Smooth muscle cell of the coronary artery (primary cell): ENCODE results near the gene COX7A1. TPM values are rescaled to one million over a fixed set of nuclear protein-coding genes. Genes with fewer than 3 reads are reported as not detected.

Source experiments
- total RNA-seq: library from RNA; depleted of rRNA; stranded (reverse); fragments of >200 nt; gene quantifications from 2 replicates; pipeline ENCODE4 v1.2.3, GENCODE V29; 2014; ENCODE audit warnings: low replicate concordance

The COX7A1 gene
- 50.9 and 81.3 TPM in 2 replicates for total RNA-seq

DNA sequence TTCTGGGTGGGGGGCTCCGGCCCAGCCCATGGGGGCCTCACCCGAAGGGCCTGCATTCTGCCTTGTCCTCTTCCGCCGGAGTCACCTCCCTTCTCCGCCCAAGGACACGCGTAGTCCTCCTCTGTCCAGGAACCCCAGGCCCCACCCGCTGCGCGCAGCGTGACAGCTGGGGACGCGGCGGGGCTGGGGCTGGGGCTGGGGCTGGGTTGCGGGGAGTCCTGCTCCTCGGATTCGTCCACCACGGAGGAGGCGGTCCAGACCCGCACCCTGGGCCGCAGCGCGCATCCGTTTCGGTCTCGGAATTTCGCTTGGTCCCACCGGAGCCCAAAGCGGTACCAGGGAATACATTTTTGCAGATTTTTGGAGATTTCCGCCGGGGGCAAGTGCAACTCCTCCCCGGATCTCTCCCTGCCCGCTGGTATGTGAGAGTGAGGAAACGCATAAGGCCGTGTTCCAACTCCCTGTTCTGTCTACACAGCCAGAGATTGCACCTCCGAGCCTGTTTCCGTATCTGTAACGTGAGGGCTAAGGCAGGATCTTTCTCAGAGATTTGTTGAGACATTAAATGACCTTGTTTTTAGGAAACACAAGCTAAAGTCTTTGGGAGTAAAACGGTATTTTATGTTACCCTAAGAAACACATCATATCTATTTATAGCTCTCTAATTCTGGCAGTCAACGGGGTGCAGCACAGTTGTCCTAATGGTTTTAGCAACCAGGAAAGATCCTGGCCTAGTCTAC, at the start of gene COX7A1:
Gene COX7A1 (minus strand): TSS at position 96 of the 740 bp plus-strand sequence. CDS start 40 bp downstream, at position 56.

DNA sequence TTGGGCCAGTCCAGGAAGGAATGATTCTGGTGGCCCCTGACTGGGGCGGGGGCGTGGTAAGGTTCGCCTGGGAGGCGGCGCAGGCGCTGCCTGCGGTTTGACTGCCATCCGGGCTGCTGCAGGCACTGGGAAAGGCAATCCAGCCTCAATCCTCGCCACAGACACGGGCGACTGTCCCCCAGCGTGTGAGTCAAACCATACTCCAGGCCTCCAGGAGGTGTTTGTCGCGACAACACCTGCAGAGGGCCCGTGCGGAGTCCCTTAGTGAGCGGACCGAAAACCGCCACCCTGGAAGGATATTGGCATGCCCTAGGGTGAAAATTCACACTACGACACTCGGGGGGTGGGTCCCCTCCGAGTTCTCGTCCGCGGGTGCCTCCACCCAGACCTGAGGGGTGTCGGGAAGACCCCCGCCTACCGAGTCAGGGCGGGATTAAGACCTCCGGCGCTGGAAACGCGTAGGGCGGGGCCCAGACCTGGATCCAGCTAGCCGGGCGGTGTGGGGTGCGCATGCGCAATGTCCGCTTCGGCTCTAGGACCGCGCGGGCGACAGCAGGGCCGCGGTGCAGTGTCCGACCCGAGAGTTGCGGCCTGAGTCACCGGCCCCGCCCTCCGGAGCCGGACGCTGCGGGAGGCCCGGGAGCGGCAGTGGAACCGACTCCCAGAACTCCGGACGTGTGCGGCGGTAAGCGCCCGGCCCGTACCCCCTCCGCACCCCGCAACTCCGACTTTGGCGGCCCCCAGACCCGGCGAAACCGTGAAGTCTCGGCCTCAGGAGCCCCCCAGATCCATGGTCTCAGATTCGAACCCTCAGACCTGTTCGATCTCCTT, 12.6 kb downstream of the COX7A1 start, which contains the start of gene CAPNS1:
Gene CAPNS1 (plus strand): TSS at position 594 of the 831 bp plus-strand sequence. CDS start 946 bp downstream, outside the sequence.

DNA sequence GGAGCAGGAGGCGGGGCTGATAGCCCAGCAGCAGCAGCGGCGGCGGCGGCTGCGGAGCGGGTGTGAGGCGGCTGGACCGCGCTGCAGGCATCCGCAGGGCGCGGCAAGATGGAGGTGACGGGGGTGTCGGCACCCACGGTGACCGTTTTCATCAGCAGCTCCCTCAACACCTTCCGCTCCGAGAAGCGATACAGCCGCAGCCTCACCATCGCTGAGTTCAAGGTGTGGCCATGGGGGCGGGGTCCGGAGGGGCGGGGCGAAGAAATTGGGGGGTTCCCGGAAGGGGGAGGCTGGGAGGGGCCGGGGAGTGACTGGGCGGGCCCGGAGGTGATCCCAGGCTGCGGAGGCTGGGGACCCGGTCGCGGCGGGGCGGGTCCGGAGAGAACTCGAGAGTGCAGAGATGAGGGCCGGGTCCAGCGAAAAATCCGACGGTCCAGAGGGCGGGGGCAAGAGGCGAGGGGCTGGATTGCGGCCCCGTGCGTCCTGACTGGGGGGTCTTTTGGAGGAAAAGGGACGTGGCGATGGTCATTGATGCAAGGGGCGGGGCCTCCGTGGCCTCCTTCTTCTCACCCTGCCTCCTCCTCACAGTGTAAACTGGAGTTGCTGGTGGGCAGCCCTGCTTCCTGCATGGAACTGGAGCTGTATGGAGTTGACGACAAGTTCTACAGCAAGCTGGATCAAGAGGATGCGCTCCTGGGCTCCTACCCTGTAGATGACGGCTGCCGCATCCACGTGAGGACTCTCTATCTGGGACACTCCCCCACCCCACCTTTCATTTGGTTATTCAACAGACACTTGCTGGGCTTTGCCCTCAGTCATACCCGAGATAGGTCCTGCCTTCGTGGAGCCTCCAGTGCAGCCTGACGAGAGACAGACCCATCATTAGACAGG, 36.5 kb downstream of the COX7A1 start, which contains the start of gene TBCB:
Gene TBCB (plus strand): TSS at position 16 of the 891 bp plus-strand sequence. CDS start 93 bp downstream, at position 109.

DNA sequence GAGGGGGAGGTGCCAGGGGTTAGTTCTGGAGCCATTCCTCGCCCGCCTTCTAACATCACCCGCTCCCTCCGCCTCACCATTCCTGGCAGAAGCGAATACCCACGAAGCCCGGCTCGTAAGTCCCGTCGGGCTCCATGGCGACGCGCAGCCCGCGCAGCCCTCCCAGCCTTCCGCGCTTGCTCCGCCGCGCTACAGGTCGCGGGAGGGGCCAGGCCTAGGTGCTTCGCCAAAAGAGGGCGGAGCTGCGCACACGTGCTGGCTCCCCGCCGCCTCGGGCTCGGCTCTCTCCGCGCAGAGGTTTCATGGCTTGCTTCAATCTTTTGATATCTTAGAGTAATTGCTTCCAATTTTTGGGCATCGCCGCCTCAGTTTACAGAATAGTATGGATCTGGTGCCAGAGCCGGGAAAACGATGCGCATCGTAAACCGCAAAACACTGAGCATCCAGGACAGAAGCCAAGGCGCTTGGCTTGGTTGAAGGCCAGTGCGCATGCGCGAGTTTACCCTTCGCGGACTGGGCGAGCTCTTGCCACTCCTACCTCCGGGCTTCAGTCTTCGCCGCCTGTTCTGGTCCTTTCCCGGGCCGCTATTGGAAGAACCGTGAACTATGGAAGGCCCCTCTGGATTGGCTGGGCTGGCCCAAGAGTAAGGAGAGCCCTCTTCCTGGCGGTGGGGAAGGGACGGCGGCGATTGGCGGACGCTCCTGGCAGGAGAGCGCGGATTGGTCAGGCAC, 37.4 kb downstream of the COX7A1 start, which contains the start of gene POLR2I:
Gene POLR2I (minus strand): TSS at position 155 of the 732 bp plus-strand sequence. CDS start 19 bp downstream, at position 136.

DNA sequence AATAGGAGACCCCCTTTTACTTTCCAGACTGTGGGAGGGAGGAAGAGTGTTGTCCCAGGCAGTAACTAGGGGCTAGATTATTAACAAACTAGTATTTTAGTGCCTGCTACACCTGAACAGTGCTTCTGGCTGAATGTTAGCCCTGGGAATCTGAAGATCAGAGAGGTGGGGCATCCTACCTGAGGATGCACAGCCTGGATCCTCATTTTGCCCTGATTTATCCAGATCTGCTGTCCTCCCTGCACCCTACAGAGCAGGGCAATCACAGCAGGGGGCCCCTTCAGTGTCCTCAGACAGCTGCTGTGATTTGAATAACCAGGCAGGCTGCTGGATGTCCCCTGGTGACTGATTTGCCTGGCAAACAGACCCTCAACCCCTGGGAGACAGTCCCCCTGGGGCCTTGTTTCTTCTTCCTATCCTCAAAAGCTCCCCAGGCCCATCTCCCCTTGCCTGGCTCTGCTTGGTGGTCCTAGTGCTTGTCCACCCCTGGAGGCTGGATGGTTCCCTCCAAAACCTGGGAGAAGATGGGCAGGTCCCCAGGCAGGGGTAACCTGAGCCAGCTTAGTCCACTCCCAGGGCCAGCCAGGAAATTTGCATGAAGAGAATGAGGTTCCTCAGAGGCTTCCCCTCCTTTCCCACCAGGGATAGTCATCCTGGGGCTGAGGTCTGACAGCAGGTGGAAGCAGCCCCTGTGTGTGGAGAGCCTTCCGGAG, 41.6 kb downstream of the COX7A1 start, which contains the start of gene OVOL3:
Gene OVOL3 (plus strand): TSS at position 657 of the 713 bp plus-strand sequence. CDS start 60 bp downstream, outside the sequence.

Other genes with a start within 250 kb of the COX7A1 start
- gene HCST, start 249.9 kb downstream of the COX7A1 start, total RNA-seq, result 0.60 and 4.6 TPM in 2 replicates
- gene TYROBP, start 244.2 kb downstream of the COX7A1 start, total RNA-seq, result not detected in 2 replicates
- gene LRFN3, start 216.1 kb downstream of the COX7A1 start, total RNA-seq, result 1.1 and 1.5 TPM in 2 replicates
- 6.8 and 13.5 TPM in 2 replicates for gene SDHAF1, start 157.3 kb downstream of the COX7A1 start, total RNA-seq
- 0.08 TPM in 1 of 2 replicates, not detected in the other for gene SYNE4, start 143.6 kb downstream of the COX7A1 start, total RNA-seq
- gene ALKBH6, start 138.2 kb downstream of the COX7A1 start, total RNA-seq, result 5.4 and 15.6 TPM in 2 replicates
- gene CLIP3, start 119.6 kb downstream of the COX7A1 start, total RNA-seq, result 3.7 and 12.8 TPM in 2 replicates
- gene THAP8, start 98.2 kb downstream of the COX7A1 start, total RNA-seq, result 1.1 and 2.8 TPM in 2 replicates
- 0.12 and 1.1 TPM in 2 replicates for gene WDR62, start 97.5 kb downstream of the COX7A1 start, total RNA-seq
- gene OVOL3, start 41.3 kb downstream of the COX7A1 start, total RNA-seq, result not detected in 2 replicates
- gene POLR2I, start 37.6 kb downstream of the COX7A1 start, total RNA-seq, result 131 and 194 TPM in 2 replicates
- 315 and 328 TPM in 2 replicates for gene TBCB, start 37.0 kb downstream of the COX7A1 start, total RNA-seq
- 535 and 598 TPM in 2 replicates for gene CAPNS1, start 12.4 kb downstream of the COX7A1 start, total RNA-seq
- 5.0 and 10.2 TPM in 2 replicates for gene ZNF565, start 62.2 kb upstream of the COX7A1 start, total RNA-seq
- gene ZNF146, start 62.7 kb upstream of the COX7A1 start, total RNA-seq, result 78.7 and 94.9 TPM in 2 replicates
- 2.9 and 6.6 TPM in 2 replicates for gene ZFP14, start 226.8 kb upstream of the COX7A1 start, total RNA-seq